Measurements from ENCODE around the gene VRK2.
"Not testable (repeated sequence)": the region's sequence is repeated elsewhere in the genome, so short reads cannot be mapped to it uniquely, and the experiment has no call there.

Gene VRK2

GRCh38 chr2:58157754-58158153 lies 111.1 kb downstream of the VRK2 start:
- DNase-seq, result no peak
- Histone ChIP-seq H3K27ac (ENCODE audit: insufficient read depth in 1 of 2, low read depth in 1 of 2, low read length in 2 of 2, poor library complexity in 1 of 2, severe bottlenecking in 2 of 2) (no peak overlapping the region), H3K4me1 (ENCODE audit: control extremely low read depth in 1 of 4, control insufficient read depth in 4 of 4, insufficient read depth in 4 of 4, low read length in 3 of 4) (no peaks in the 10 kb centered on the region), H3K27me3 (replicated peaks in 2 of 5; ENCODE audit: control insufficient read depth in 4 of 5, insufficient read depth in 5 of 5, low read length in 4 of 5) (no peaks in the 10 kb centered on the region), H3K36me3 (ENCODE audit: control insufficient read depth in 4 of 4, insufficient read depth in 4 of 4, low read length in 3 of 4) (peaks cover 21 to 60% (median 38%) of the 10 kb centered on the region in 4 experiments), H3K9me3 (ENCODE audit: control extremely low read depth in 1 of 5, control insufficient read depth in 4 of 5, insufficient read depth in 2 of 5, low read depth in 1 of 5, low read length in 4 of 5) (peaks cover 0 to 2% (median 0%) of the 10 kb centered on the region in 5 experiments), H3K4me3 (ENCODE audit: control insufficient read depth in 1 of 7, extremely low read depth in 1 of 7, insufficient read depth in 4 of 7, low read depth in 2 of 7, low read length in 6 of 7) (no peak overlapping the region)
- ChIA-PET POLR2A (no interaction called here), CTCF (interaction anchor here (1.2 kb wide), 1 partner anchor 15 kb away, joined by 3 read pairs; no protein-coding TSS in a partner anchor)

GRCh38 chr2:58158481-58158880 lies 111.9 kb downstream of the VRK2 start:
- H3K27ac ChIP-seq (ENCODE audit: insufficient read depth in 1 of 2, low read depth in 1 of 2, low read length in 2 of 2, poor library complexity in 1 of 2, severe bottlenecking in 2 of 2), result no peak overlapping the region
- H3K4me3 ChIP-seq (ENCODE audit: control insufficient read depth in 1 of 7, extremely low read depth in 1 of 7, insufficient read depth in 4 of 7, low read depth in 2 of 7, low read length in 6 of 7), result no peak overlapping the region
- no peak for DNase-seq
- peaks cover 0 to 2% (median 0%) of the 10 kb centered on the region in 5 experiments for H3K9me3 ChIP-seq (ENCODE audit: control extremely low read depth in 1 of 5, control insufficient read depth in 4 of 5, insufficient read depth in 2 of 5, low read depth in 1 of 5, low read length in 4 of 5)
- ChIA-PET CTCF (interaction anchor here (1.2 kb wide), 1 partner anchor 15 kb away, joined by 3 read pairs; no protein-coding TSS in a partner anchor), POLR2A (no interaction called here)
- no peaks in the 10 kb centered on the region for H3K4me1 ChIP-seq (ENCODE audit: control extremely low read depth in 1 of 4, control insufficient read depth in 4 of 4, insufficient read depth in 4 of 4, low read length in 3 of 4)
- H3K27me3 ChIP-seq (replicated peaks in 2 of 5; ENCODE audit: control insufficient read depth in 4 of 5, insufficient read depth in 5 of 5, low read length in 4 of 5), result no peaks in the 10 kb centered on the region
- WGBS (ENCODE audit: insufficient coverage), result 100% methylated on average over 1 of the region's 4 CpGs
- peaks cover 21 to 60% (median 36%) of the 10 kb centered on the region in 4 experiments for H3K36me3 ChIP-seq (ENCODE audit: control insufficient read depth in 4 of 4, insufficient read depth in 4 of 4, low read length in 3 of 4)

GRCh38 chr2:58163913-58164312 lies 117.3 kb downstream of the VRK2 start:
- Histone ChIP-seq H3K4me3 (ENCODE audit: control insufficient read depth in 1 of 7, extremely low read depth in 1 of 7, insufficient read depth in 4 of 7, low read depth in 2 of 7, low read length in 6 of 7) (no peak overlapping the region), H3K27me3 (replicated peaks in 2 of 5; ENCODE audit: control insufficient read depth in 4 of 5, insufficient read depth in 5 of 5, low read length in 4 of 5) (no peaks in the 10 kb centered on the region), H3K9me3 (ENCODE audit: control extremely low read depth in 1 of 5, control insufficient read depth in 4 of 5, insufficient read depth in 2 of 5, low read depth in 1 of 5, low read length in 4 of 5) (no peaks in the 10 kb centered on the region), H3K4me1 (ENCODE audit: control extremely low read depth in 1 of 4, control insufficient read depth in 4 of 4, insufficient read depth in 4 of 4, low read length in 3 of 4) (no peaks in the 10 kb centered on the region), H3K27ac (ENCODE audit: insufficient read depth in 1 of 2, low read depth in 1 of 2, low read length in 2 of 2, poor library complexity in 1 of 2, severe bottlenecking in 2 of 2) (no peak overlapping the region), H3K36me3 (ENCODE audit: control insufficient read depth in 4 of 4, insufficient read depth in 4 of 4, low read length in 3 of 4) (peaks cover 16 to 38% (median 22%) of the 10 kb centered on the region in 4 experiments)
- CTCF ChIA-PET, result no interaction called here
- WGBS (ENCODE audit: insufficient coverage), result 100% methylated on average over 1 of the region's 3 CpGs
- POLR2A ChIA-PET, result no interaction called here
- DNase-seq, result no peak

- not testable (repeated sequence) for H3K27ac ChIP-seq (ENCODE audit: insufficient read depth in 1 of 2, low read depth in 1 of 2, low read length in 2 of 2, poor library complexity in 1 of 2, severe bottlenecking in 2 of 2); H3K4me1 ChIP-seq (ENCODE audit: control extremely low read depth in 1 of 4, control insufficient read depth in 4 of 4, insufficient read depth in 4 of 4, low read length in 3 of 4); H3K4me3 ChIP-seq (ENCODE audit: control insufficient read depth in 1 of 7, extremely low read depth in 1 of 7, insufficient read depth in 4 of 7, low read depth in 2 of 7, low read length in 6 of 7); DNase-seq; H3K27me3 ChIP-seq (replicated peaks in 2 of 5; ENCODE audit: control insufficient read depth in 4 of 5, insufficient read depth in 5 of 5, low read length in 4 of 5)
- POLR2A ChIA-PET, result interaction anchor here (1.0 kb wide), 1 partner anchor 22 kb away, joined by 4 read pairs; no protein-coding TSS in a partner anchor
- 97% methylated on average over 6 of the region's 6 CpGs for WGBS (ENCODE audit: insufficient coverage)
- Histone ChIP-seq H3K36me3 (ENCODE audit: control insufficient read depth in 4 of 4, insufficient read depth in 4 of 4, low read length in 3 of 4) (peaks cover 3 to 21% (median 7%) of the 10 kb centered on the region in 4 experiments), H3K9me3 (ENCODE audit: control extremely low read depth in 1 of 5, control insufficient read depth in 4 of 5, insufficient read depth in 2 of 5, low read depth in 1 of 5, low read length in 4 of 5) (peaks cover 0 to 19% (median 3%) of the 10 kb centered on the region in 5 experiments)
- CTCF ChIA-PET, result interaction anchor here (1.1 kb wide), 1 partner anchor 280 kb away, joined by 3 read pairs; no protein-coding TSS in a partner anchor
These were observed 121.5 kb downstream of the VRK2 start for GRCh38 chr2:58168130-58168529.

- H3K27me3 ChIP-seq (replicated peaks in 2 of 5; ENCODE audit: control insufficient read depth in 4 of 5, insufficient read depth in 5 of 5, low read length in 4 of 5); H3K27ac ChIP-seq (ENCODE audit: insufficient read depth in 1 of 2, low read depth in 1 of 2, low read length in 2 of 2, poor library complexity in 1 of 2, severe bottlenecking in 2 of 2); CTCF ChIA-PET; POLR2A ChIA-PET; DNase-seq; H3K4me3 ChIP-seq (ENCODE audit: control insufficient read depth in 1 of 7, extremely low read depth in 1 of 7, insufficient read depth in 4 of 7, low read depth in 2 of 7, low read length in 6 of 7); H3K4me1 ChIP-seq (ENCODE audit: control extremely low read depth in 1 of 4, control insufficient read depth in 4 of 4, insufficient read depth in 4 of 4, low read length in 3 of 4): not testable (repeated sequence)
- H3K9me3 ChIP-seq (ENCODE audit: control extremely low read depth in 1 of 5, control insufficient read depth in 4 of 5, insufficient read depth in 2 of 5, low read depth in 1 of 5, low read length in 4 of 5), result peaks cover 0 to 19% (median 3%) of the 10 kb centered on the region in 5 experiments
- H3K36me3 ChIP-seq (ENCODE audit: control insufficient read depth in 4 of 4, insufficient read depth in 4 of 4, low read length in 3 of 4), result peaks cover 2 to 21% (median 6%) of the 10 kb centered on the region in 4 experiments
These were observed 123.2 kb downstream of the VRK2 start for GRCh38 chr2:58169845-58170244.

- DNase-seq; POLR2A ChIA-PET; H3K4me3 ChIP-seq (ENCODE audit: control insufficient read depth in 1 of 7, extremely low read depth in 1 of 7, insufficient read depth in 4 of 7, low read depth in 2 of 7, low read length in 6 of 7); H3K27ac ChIP-seq (ENCODE audit: insufficient read depth in 1 of 2, low read depth in 1 of 2, low read length in 2 of 2, poor library complexity in 1 of 2, severe bottlenecking in 2 of 2); H3K4me1 ChIP-seq (ENCODE audit: control extremely low read depth in 1 of 4, control insufficient read depth in 4 of 4, insufficient read depth in 4 of 4, low read length in 3 of 4); H3K27me3 ChIP-seq (replicated peaks in 2 of 5; ENCODE audit: control insufficient read depth in 4 of 5, insufficient read depth in 5 of 5, low read length in 4 of 5); CTCF ChIA-PET: not testable (repeated sequence)
- WGBS (ENCODE audit: insufficient coverage), result 100% methylated on average over 3 of the region's 7 CpGs
- H3K9me3 ChIP-seq (ENCODE audit: control extremely low read depth in 1 of 5, control insufficient read depth in 4 of 5, insufficient read depth in 2 of 5, low read depth in 1 of 5, low read length in 4 of 5), result peaks cover 0 to 19% (median 3%) of the 10 kb centered on the region in 5 experiments
- H3K36me3 ChIP-seq (ENCODE audit: control insufficient read depth in 4 of 4, insufficient read depth in 4 of 4, low read length in 3 of 4), result peaks cover 2 to 21% (median 6%) of the 10 kb centered on the region in 4 experiments
These were observed 123.8 kb downstream of the VRK2 start for GRCh38 chr2:58170334-58170933.

GRCh38 chr2:58171831-58172230 lies 125.2 kb downstream of the VRK2 start:
- DNase-seq; H3K4me1 ChIP-seq (ENCODE audit: control extremely low read depth in 1 of 4, control insufficient read depth in 4 of 4, insufficient read depth in 4 of 4, low read length in 3 of 4); H3K27me3 ChIP-seq (replicated peaks in 2 of 5; ENCODE audit: control insufficient read depth in 4 of 5, insufficient read depth in 5 of 5, low read length in 4 of 5); H3K27ac ChIP-seq (ENCODE audit: insufficient read depth in 1 of 2, low read depth in 1 of 2, low read length in 2 of 2, poor library complexity in 1 of 2, severe bottlenecking in 2 of 2); H3K4me3 ChIP-seq (ENCODE audit: control insufficient read depth in 1 of 7, extremely low read depth in 1 of 7, insufficient read depth in 4 of 7, low read depth in 2 of 7, low read length in 6 of 7); CTCF ChIA-PET; POLR2A ChIA-PET: not testable (repeated sequence)
- 98% methylated on average over 4 of the region's 16 CpGs for WGBS (ENCODE audit: insufficient coverage)
- peaks cover 0 to 19% (median 3%) of the 10 kb centered on the region in 5 experiments for H3K9me3 ChIP-seq (ENCODE audit: control extremely low read depth in 1 of 5, control insufficient read depth in 4 of 5, insufficient read depth in 2 of 5, low read depth in 1 of 5, low read length in 4 of 5)
- peaks cover 0 to 21% (median 4%) of the 10 kb centered on the region in 4 experiments for H3K36me3 ChIP-seq (ENCODE audit: control insufficient read depth in 4 of 4, insufficient read depth in 4 of 4, low read length in 3 of 4)

Measured in common myeloid progenitor, CD34-positive (primary cell).